GM23338 (cell line): ENCODE data around the gene CISH. TPM values are rescaled to one million over a fixed set of nuclear protein-coding genes. Genes with fewer than 3 reads are reported as not detected.

Experiments used
- ATAC-seq: fragments of 200-7000 bp; cut with Tn5 transposase; 3 replicates; pipeline ENCODE4 v1.9.1; 2020
- DNase-seq: peaks from one replicate; pipeline ENCODE4 v3.0.0-alpha.2; 2015; ENCODE audit warnings: low spot score
- H2AFZ ChIP-seq: fragments of 200-600 bp; sonication (generic); 2 replicates; pipeline ENCODE4 v1.8.0; 2016; ENCODE audit warnings: antibody characterized with exemption, mild to moderate bottlenecking, moderate library complexity
- H3F3A ChIP-seq: fragments of 200-600 bp; sonication (generic); replicated peaks from 2 replicates; pipeline ENCODE4 v1.8.0; 2017; ENCODE audit warnings: antibody characterized with exemption, mixed run types, low read depth
- H3K27ac ChIP-seq: fragments of 200-600 bp; sonication (generic); 2 replicates; pipeline ENCODE4 v1.6.1; 2016; ENCODE audit warnings: low read depth
- H3K27me3 ChIP-seq: fragments of 200-600 bp; sonication (generic); 2 replicates; pipeline ENCODE4 v1.8.0; 2016; ENCODE audit warnings: mild to moderate bottlenecking, mixed run types, moderate library complexity; ENCODE audit not compliant: insufficient read depth
- H3K36me3 ChIP-seq: fragments of 200-600 bp; sonication (generic); 2 replicates; pipeline ENCODE4 v1.8.0; 2016; ENCODE audit warnings: mild to moderate bottlenecking; ENCODE audit not compliant: insufficient read depth
- H3K4me1 ChIP-seq: fragments of 200-600 bp; sonication (generic); 2 replicates; pipeline ENCODE4 v1.8.0; 2016; ENCODE audit warnings: mild to moderate bottlenecking, moderate library complexity; ENCODE audit not compliant: insufficient read depth
- H3K4me2 ChIP-seq: fragments of 200-600 bp; sonication (generic); 2 replicates; pipeline ENCODE4 v1.7.1; 2017; ENCODE audit warnings: mixed run types
- H3K4me3 ChIP-seq: fragments of 200-600 bp; sonication (generic); 2 replicates; pipeline ENCODE4 v1.6.1; 2016; ENCODE audit warnings: mixed run types
- H3K79me2 ChIP-seq: fragments of 200-600 bp; sonication (generic); replicated peaks from 2 replicates; pipeline ENCODE4 v1.8.0; 2017; ENCODE audit warnings: mild to moderate bottlenecking; ENCODE audit not compliant: insufficient read depth
- H3K9me2 ChIP-seq: fragments of 200-600 bp; sonication (generic); 2 replicates; pipeline ENCODE4 v1.8.0; 2017; ENCODE audit not compliant: insufficient read depth
- H4K20me1 ChIP-seq: fragments of 200-600 bp; sonication (generic); replicated peaks from 2 replicates; pipeline ENCODE4 v1.8.0; 2017; ENCODE audit warnings: mild to moderate bottlenecking; ENCODE audit not compliant: insufficient read depth
- H3K27ac Mint-ChIP-seq: 2 replicates; pipeline ENCODE4 v1.8.0; 2020; ENCODE audit warnings: inconsistent platforms, mild to moderate bottlenecking, moderate library complexity, mixed read lengths
- H3K27me3 Mint-ChIP-seq: 3 replicates; pipeline ENCODE4 v1.8.0; 2022; ENCODE audit warnings: low read depth, mild to moderate bottlenecking, moderate library complexity, mixed read lengths, inconsistent platforms; ENCODE audit not compliant: insufficient read depth, poor library complexity
- H3K36me3 Mint-ChIP-seq: 3 replicates; pipeline ENCODE4 v1.8.0; 2021; ENCODE audit warnings: low read depth, mild to moderate bottlenecking, inconsistent platforms, moderate library complexity, mixed read lengths
- H3K4me1 Mint-ChIP-seq: 3 replicates; pipeline ENCODE4 v1.8.0; 2020; ENCODE audit warnings: mild to moderate bottlenecking, inconsistent platforms, mixed read lengths
- H3K4me3 Mint-ChIP-seq: 3 replicates; pipeline ENCODE4 v1.8.0; 2021; ENCODE audit warnings: moderate library complexity, mild to moderate bottlenecking, inconsistent platforms, mixed read lengths
- H3K9me3 Mint-ChIP-seq: 3 replicates; pipeline ENCODE4 v1.8.0; 2020; ENCODE audit warnings: moderate library complexity, mild to moderate bottlenecking, inconsistent platforms, mixed read lengths
- CREB1 ChIP-seq: fragments of 250-450 bp; sonication (Bioruptor Pico); IDR thresholded peaks from 2 replicates; pipeline ENCODE4 v1.5.0; 2020; ENCODE audit warnings: low read depth, mild to moderate bottlenecking, moderate library complexity
- ETS1 ChIP-seq: IDR thresholded peaks from 2 replicates; pipeline ENCODE4 v1.6.1; 2016; ENCODE audit warnings: antibody characterized with exemption
- EZH2 ChIP-seq: fragments of 200-600 bp; sonication (generic); IDR thresholded peaks from one replicate; pipeline ENCODE4 v1.8.0; 2017; ENCODE audit warnings: antibody characterized with exemption, mild to moderate bottlenecking, low read depth; ENCODE audit not compliant: unreplicated experiment
- EZH2phosphoT487 ChIP-seq: fragments of 200-600 bp; sonication (generic); IDR thresholded peaks from one replicate; pipeline ENCODE4 v1.8.1; 2018; ENCODE audit warnings: antibody characterized with exemption; ENCODE audit not compliant: unreplicated experiment
- JUNB ChIP-seq: IDR thresholded peaks from one replicate; pipeline ENCODE4 v1.6.1; 2016; ENCODE audit warnings: antibody characterized with exemption; ENCODE audit not compliant: unreplicated experiment
- NANOG ChIP-seq: IDR thresholded peaks from 2 replicates; pipeline ENCODE4 v1.6.1; 2016; ENCODE audit warnings: antibody characterized with exemption, borderline replicate concordance
- REST ChIP-seq: IDR thresholded peaks from one replicate; pipeline ENCODE4 v1.6.1; 2018; ENCODE audit warnings: antibody characterized with exemption; ENCODE audit not compliant: unreplicated experiment
- polyA plus RNA-seq: library from polyadenylated mRNA; unstranded; fragments of >200 nt; fragmentation: Nextera tagmentation; extraction: Ambion mirVana; gene quantifications from 2 replicates; pipeline ENCODE4 v1.2.1, GENCODE V29; 2016
- total RNA-seq: library from RNA; depleted of rRNA; stranded (reverse); fragments of >200 nt; shearing (Covaris generic); gene quantifications from 2 replicates; pipeline ENCODE4 v1.2.3, GENCODE V29; 2014
- TF ChIP-seq, protein P1 (sequence below), 2 experiments: fragments of 200-600 bp in 1 of 2; sonication (generic) in 1 of 2; conservative IDR thresholded peaks; 2 replicates each; pipeline versions ENCODE4 v1.5.1 to v1.6.1; 2016 to 2017; ENCODE audit warnings: antibody characterized with exemption in 2 of 2, low read depth in 2 of 2, mild to moderate bottlenecking in 2 of 2, moderate library complexity in 1 of 2
- TF ChIP-seq, protein P2 (sequence below): fragments of 250-450 bp; sonication (Bioruptor Pico); IDR thresholded peaks from 2 replicates; pipeline ENCODE4 v1.5.0; 2020; ENCODE audit warnings: mild to moderate bottlenecking, moderate library complexity

CISH gene
- total and polyA plus RNA-seq, 2 experiments from 2014 or later = 2.1 to 3.6 TPM

GRCh38 chr3:50648944-50649343 is 37.4 kb upstream of the CISH start:
- 0 out of 2 replicates have a peak, but pooled peaks cover 5% of the 10 kb centered on the region for H3F3A ChIP-seq
- H3K36me3 ChIP-seq = no peaks in the 10 kb centered on the region
- H3K27ac ChIP-seq = no peak overlapping the region
- no peak overlapping the region for H2AFZ ChIP-seq
- H3K4me1 Mint-ChIP-seq = peaks cover 29% of the 10 kb centered on the region
- H3K4me3 Mint-ChIP-seq = no peak overlapping the region
- no peaks in the 10 kb centered on the region for H3K27me3 ChIP-seq
- H3K79me2 ChIP-seq = no peaks in the 10 kb centered on the region
- no peaks in the 10 kb centered on the region for H3K9me2 ChIP-seq
- H3K27me3 Mint-ChIP-seq = peaks cover 6% of the 10 kb centered on the region
- ATAC-seq (no peak), DNase-seq (no peak)
- H3K9me3 Mint-ChIP-seq = no peaks in the 10 kb centered on the region
- no peak for TF ChIP-seq JUNB
- no peak for TF ChIP-seq EZH2
- no peak overlapping the region for H3K4me2 ChIP-seq
- no peak overlapping the region for H3K27ac Mint-ChIP-seq
- no peak overlapping the region for H3K4me3 ChIP-seq
- peaks cover 13% of the 10 kb centered on the region for H3K4me1 ChIP-seq
- peaks cover 9% of the 10 kb centered on the region; the same call in 2 of the 3 replicates for H3K36me3 Mint-ChIP-seq
- no peaks in the 10 kb centered on the region for H4K20me1 ChIP-seq

DNA sequence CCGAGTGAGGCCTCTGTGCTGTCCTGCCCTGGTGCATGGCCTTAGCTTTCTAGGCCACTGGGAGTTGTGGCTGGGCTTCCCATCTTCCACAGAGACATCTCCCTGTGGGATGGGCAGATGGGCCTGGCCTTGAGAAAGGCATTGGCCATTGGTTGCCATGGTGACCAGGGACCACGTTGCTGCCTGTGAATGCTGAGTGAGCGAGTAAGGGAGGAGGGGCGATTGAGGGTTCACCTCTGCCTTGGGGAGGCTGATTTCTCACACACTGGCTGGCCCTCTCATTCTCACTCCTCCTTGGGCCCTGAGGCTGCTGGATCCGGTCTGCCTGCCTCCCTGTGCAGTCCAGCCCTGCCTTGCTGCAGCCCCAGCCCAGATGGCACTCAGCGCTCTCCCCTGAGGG is 36.7 kb upstream of the CISH start:
- Histone ChIP-seq H3K36me3 (no peaks in the 10 kb centered on the region), H3K79me2 (no peaks in the 10 kb centered on the region), H3K4me3 (no peak overlapping the region), H3K27me3 (no peaks in the 10 kb centered on the region), H3K4me2 (no peak overlapping the region), H3K27ac (no peak overlapping the region), H3K4me1 (peaks cover 13% of the 10 kb centered on the region), H4K20me1 (no peaks in the 10 kb centered on the region), H3K9me2 (no peaks in the 10 kb centered on the region), H2AFZ (no peak overlapping the region), H3F3A (0 out of 2 replicates have a peak, but pooled peaks cover 5% of the 10 kb centered on the region)
- no peaks in the 10 kb centered on the region for H3K9me3 Mint-ChIP-seq
- ATAC-seq (peak; percentile 10; the same call in 2 of the 3 replicates), DNase-seq (peak; percentile 76)
- H3K36me3 Mint-ChIP-seq = peaks cover 13% of the 10 kb centered on the region; the same call in 2 of the 3 replicates
- H3K4me1 Mint-ChIP-seq = peaks cover 29% of the 10 kb centered on the region
- H3K27me3 Mint-ChIP-seq = peaks cover 6% of the 10 kb centered on the region
- no peak overlapping the region for H3K27ac Mint-ChIP-seq
- no peak overlapping the region for H3K4me3 Mint-ChIP-seq
- TF ChIP-seq JUNB (no peak), NANOG (no peak), REST (no peak), ETS1 (no peak), EZH2phosphoT487 (no peak), CREB1 (CRISPR knock-in tag) (no peak)
- TF ChIP-seq, protein P1, sequence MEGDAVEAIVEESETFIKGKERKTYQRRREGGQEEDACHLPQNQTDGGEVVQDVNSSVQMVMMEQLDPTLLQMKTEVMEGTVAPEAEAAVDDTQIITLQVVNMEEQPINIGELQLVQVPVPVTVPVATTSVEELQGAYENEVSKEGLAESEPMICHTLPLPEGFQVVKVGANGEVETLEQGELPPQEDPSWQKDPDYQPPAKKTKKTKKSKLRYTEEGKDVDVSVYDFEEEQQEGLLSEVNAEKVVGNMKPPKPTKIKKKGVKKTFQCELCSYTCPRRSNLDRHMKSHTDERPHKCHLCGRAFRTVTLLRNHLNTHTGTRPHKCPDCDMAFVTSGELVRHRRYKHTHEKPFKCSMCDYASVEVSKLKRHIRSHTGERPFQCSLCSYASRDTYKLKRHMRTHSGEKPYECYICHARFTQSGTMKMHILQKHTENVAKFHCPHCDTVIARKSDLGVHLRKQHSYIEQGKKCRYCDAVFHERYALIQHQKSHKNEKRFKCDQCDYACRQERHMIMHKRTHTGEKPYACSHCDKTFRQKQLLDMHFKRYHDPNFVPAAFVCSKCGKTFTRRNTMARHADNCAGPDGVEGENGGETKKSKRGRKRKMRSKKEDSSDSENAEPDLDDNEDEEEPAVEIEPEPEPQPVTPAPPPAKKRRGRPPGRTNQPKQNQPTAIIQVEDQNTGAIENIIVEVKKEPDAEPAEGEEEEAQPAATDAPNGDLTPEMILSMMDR (conservative IDR thresholded peaks at IDR 0.05; ENCODE audit: low read depth in 2 of 2) = no peak
- TF ChIP-seq, protein P2, sequence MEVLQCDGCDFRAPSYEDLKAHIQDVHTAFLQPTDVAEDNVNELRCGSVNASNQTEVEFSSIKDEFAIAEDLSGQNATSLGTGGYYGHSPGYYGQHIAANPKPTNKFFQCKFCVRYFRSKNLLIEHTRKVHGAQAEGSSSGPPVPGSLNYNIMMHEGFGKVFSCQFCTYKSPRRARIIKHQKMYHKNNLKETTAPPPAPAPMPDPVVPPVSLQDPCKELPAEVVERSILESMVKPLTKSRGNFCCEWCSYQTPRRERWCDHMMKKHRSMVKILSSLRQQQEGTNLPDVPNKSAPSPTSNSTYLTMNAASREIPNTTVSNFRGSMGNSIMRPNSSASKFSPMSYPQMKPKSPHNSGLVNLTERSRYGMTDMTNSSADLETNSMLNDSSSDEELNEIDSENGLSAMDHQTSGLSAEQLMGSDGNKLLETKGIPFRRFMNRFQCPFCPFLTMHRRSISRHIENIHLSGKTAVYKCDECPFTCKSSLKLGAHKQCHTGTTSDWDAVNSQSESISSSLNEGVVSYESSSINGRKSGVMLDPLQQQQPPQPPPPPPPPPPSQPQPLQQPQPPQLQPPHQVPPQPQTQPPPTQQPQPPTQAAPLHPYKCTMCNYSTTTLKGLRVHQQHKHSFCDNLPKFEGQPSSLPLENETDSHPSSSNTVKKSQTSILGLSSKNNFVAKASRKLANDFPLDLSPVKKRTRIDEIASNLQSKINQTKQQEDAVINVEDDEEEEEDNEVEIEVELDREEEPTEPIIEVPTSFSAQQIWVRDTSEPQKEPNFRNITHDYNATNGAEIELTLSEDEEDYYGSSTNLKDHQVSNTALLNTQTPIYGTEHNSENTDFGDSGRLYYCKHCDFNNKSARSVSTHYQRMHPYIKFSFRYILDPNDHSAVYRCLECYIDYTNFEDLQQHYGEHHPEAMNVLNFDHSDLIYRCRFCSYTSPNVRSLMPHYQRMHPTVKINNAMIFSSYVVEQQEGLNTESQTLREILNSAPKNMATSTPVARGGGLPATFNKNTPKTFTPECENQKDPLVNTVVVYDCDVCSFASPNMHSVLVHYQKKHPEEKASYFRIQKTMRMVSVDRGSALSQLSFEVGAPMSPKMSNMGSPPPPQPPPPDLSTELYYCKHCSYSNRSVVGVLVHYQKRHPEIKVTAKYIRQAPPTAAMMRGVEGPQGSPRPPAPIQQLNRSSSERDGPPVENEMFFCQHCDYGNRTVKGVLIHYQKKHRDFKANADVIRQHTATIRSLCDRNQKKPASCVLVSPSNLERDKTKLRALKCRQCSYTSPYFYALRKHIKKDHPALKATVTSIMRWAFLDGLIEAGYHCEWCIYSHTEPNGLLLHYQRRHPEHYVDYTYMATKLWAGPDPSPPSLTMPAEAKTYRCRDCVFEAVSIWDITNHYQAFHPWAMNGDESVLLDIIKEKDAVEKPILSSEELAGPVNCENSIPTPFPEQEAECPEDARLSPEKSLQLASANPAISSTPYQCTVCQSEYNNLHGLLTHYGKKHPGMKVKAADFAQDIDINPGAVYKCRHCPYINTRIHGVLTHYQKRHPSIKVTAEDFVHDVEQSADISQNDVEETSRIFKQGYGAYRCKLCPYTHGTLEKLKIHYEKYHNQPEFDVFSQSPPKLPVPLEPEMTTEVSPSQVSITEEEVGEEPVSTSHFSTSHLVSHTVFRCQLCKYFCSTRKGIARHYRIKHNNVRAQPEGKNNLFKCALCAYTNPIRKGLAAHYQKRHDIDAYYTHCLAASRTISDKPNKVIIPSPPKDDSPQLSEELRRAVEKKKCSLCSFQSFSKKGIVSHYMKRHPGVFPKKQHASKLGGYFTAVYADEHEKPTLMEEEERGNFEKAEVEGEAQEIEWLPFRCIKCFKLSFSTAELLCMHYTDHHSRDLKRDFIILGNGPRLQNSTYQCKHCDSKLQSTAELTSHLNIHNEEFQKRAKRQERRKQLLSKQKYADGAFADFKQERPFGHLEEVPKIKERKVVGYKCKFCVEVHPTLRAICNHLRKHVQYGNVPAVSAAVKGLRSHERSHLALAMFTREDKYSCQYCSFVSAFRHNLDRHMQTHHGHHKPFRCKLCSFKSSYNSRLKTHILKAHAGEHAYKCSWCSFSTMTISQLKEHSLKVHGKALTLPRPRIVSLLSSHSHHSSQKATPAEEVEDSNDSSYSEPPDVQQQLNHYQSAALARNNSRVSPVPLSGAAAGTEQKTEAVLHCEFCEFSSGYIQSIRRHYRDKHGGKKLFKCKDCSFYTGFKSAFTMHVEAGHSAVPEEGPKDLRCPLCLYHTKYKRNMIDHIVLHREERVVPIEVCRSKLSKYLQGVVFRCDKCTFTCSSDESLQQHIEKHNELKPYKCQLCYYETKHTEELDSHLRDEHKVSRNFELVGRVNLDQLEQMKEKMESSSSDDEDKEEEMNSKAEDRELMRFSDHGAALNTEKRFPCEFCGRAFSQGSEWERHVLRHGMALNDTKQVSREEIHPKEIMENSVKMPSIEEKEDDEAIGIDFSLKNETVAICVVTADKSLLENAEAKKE = no peak
